Urinary bladder (tissue), 4 donors: ENCODE data around the gene KY. TPM values are rescaled to one million over a fixed set of nuclear protein-coding genes. Genes with fewer than 3 reads are reported as not detected.

Experiments
- DNase-seq: peaks from one replicate; pipeline ENCODE4 v3.0.0-alpha.2; 2015; ENCODE audit errors: extremely low spot score
- H3K27ac ChIP-seq: one replicate; pipeline ENCODE4 v1.5.1; 2013; ENCODE audit warnings: low read depth, mild to moderate bottlenecking, moderate library complexity
- H3K36me3 ChIP-seq: one replicate; pipeline ENCODE4 v1.6.1; 2013; ENCODE audit warnings: mild to moderate bottlenecking, moderate library complexity; ENCODE audit not compliant: insufficient read depth
- H3K4me1 ChIP-seq: one replicate; pipeline ENCODE4 v1.6.1; 2013; ENCODE audit warnings: mild to moderate bottlenecking, moderate library complexity; ENCODE audit not compliant: insufficient read depth
- H3K4me3 ChIP-seq: one replicate; pipeline ENCODE4 v1.5.1; 2013; ENCODE audit warnings: low read depth, low read length
- WGBS: extraction: QIAGEN DNeasy Blood & Tissue Kit; methylation state at CpG from one replicate; pipeline ENCODE4 v1.1.7; 2013; 5-methylcytosine and 5-hydroxymethylcytosine counted together
- polyA plus RNA-seq: library from polyadenylated mRNA; stranded (reverse); fragments of 200-250 nt; gene quantifications from one replicate; pipeline ENCODE4 v1.2.3, GENCODE V29; 2013
- total RNA-seq: library from RNA; depleted of rRNA; stranded (reverse); fragments of >200 nt; gene quantifications from one replicate; pipeline ENCODE4 v1.2.3, GENCODE V29; 2014
- donor health status: healthy with polysubstance abuse.
- donor health status: healthy.

Gene KY
- total and polyA plus RNA-seq, 2 donors = 1.5 to 4.9 TPM

- H3K36me3 ChIP-seq = no peaks in the 10 kb centered on the region
- H3K27ac ChIP-seq = no peak overlapping the region
- no peak for DNase-seq
- no peaks in the 10 kb centered on the region for H3K4me1 ChIP-seq
- H3K4me3 ChIP-seq = no peak overlapping the region
- WGBS = 87% methylated on average over 5 of the region's 5 CpGs
Observed at GRCh38 chr3:134625885-134626741, 24.7 kb downstream of the KY start.

- Histone ChIP-seq H3K36me3 (no peaks in the 10 kb centered on the region), H3K27ac (no peak overlapping the region), H3K4me1 (no peaks in the 10 kb centered on the region), H3K4me3 (no peak overlapping the region)
- WGBS = 87% methylated on average over 8 of the region's 8 CpGs
- no peak for DNase-seq
Observed at GRCh38 chr3:134625462-134625861, 25.4 kb downstream of the KY start.

- Histone ChIP-seq H3K36me3 (no peaks in the 10 kb centered on the region), H3K4me3 (no peak overlapping the region), H3K4me1 (no peaks in the 10 kb centered on the region), H3K27ac (no peak overlapping the region)
- WGBS = 90% methylated on average over 5 of the region's 5 CpGs
- DNase-seq = no peak
Observed at GRCh38 chr3:134624537-134625287, 26.1 kb downstream of the KY start.

- Histone ChIP-seq H3K27ac (no peak overlapping the region), H3K36me3 (no peaks in the 10 kb centered on the region), H3K4me3 (no peak overlapping the region), H3K4me1 (no peaks in the 10 kb centered on the region)
- 91% methylated on average over 7 of the region's 7 CpGs for WGBS
- DNase-seq = no peak
Observed at GRCh38 chr3:134623615-134624245, 27.1 kb downstream of the KY start.

- H3K36me3 ChIP-seq = no peaks in the 10 kb centered on the region
- H3K4me1 ChIP-seq = no peaks in the 10 kb centered on the region
- no peak for DNase-seq
- H3K27ac ChIP-seq = no peak overlapping the region
- 84% methylated on average over 5 of the region's 5 CpGs for WGBS
- H3K4me3 ChIP-seq = no peak overlapping the region
Observed at GRCh38 chr3:134622806-134623365, 27.9 kb downstream of the KY start.

GRCh38 chr3:134621854-134622253 is 29.0 kb downstream of the KY start:
- no peaks in the 10 kb centered on the region for H3K36me3 ChIP-seq
- DNase-seq = no peak
- H3K4me1 ChIP-seq = no peaks in the 10 kb centered on the region
- no peak overlapping the region for H3K4me3 ChIP-seq
- no peak overlapping the region for H3K27ac ChIP-seq
- 60% methylated on average over 3 of the region's 3 CpGs for WGBS

GRCh38 chr3:134620476-134621115 is 30.2 kb downstream of the KY start:
- Histone ChIP-seq H3K27ac (no peak overlapping the region), H3K36me3 (no peaks in the 10 kb centered on the region), H3K4me1 (no peaks in the 10 kb centered on the region), H3K4me3 (no peak overlapping the region)
- no peak for DNase-seq
- 87% methylated on average over 5 of the region's 5 CpGs for WGBS

GRCh38 chr3:134619884-134620445 is 30.9 kb downstream of the KY start:
- H3K27ac ChIP-seq = no peak overlapping the region
- H3K4me3 ChIP-seq = no peak overlapping the region
- WGBS = 92% methylated on average over 8 of the region's 8 CpGs
- no peaks in the 10 kb centered on the region for H3K36me3 ChIP-seq
- DNase-seq = no peak
- no peaks in the 10 kb centered on the region for H3K4me1 ChIP-seq

GRCh38 chr3:134619301-134619615 is 31.6 kb downstream of the KY start:
- no peaks in the 10 kb centered on the region for H3K36me3 ChIP-seq
- DNase-seq = no peak
- H3K27ac ChIP-seq = no peak overlapping the region
- no peaks in the 10 kb centered on the region for H3K4me1 ChIP-seq
- H3K4me3 ChIP-seq = no peak overlapping the region
- 97% methylated on average over 2 of the region's 2 CpGs for WGBS

GRCh38 chr3:134618478-134619300 is 32.1 kb downstream of the KY start:
- WGBS = 96% methylated on average over 13 of the region's 13 CpGs
- no peak for DNase-seq
- Histone ChIP-seq H3K4me3 (no peak overlapping the region), H3K27ac (no peak overlapping the region), H3K4me1 (no peaks in the 10 kb centered on the region), H3K36me3 (no peaks in the 10 kb centered on the region)

GRCh38 chr3:134617608-134618477 is 33.0 kb downstream of the KY start:
- no peak for DNase-seq
- no peak overlapping the region for H3K4me3 ChIP-seq
- WGBS = 78% methylated on average over 7 of the region's 7 CpGs
- no peaks in the 10 kb centered on the region for H3K4me1 ChIP-seq
- H3K27ac ChIP-seq = no peak overlapping the region
- no peaks in the 10 kb centered on the region for H3K36me3 ChIP-seq

- no peak overlapping the region for H3K4me3 ChIP-seq
- H3K4me1 ChIP-seq = no peaks in the 10 kb centered on the region
- WGBS = 76% methylated on average over 5 of the region's 5 CpGs
- H3K27ac ChIP-seq = no peak overlapping the region
- no peaks in the 10 kb centered on the region for H3K36me3 ChIP-seq
- DNase-seq = no peak
Observed at GRCh38 chr3:134615743-134616142, 35.1 kb downstream of the KY start.
